Measurements from ENCODE around the gene DDR1. TPM values are rescaled to one million over a fixed set of nuclear protein-coding genes. Genes with fewer than 3 reads are reported as not detected.

The DDR1 gene
- 18.8 and 22.9 TPM in 2 replicates for total RNA-seq

DNA sequence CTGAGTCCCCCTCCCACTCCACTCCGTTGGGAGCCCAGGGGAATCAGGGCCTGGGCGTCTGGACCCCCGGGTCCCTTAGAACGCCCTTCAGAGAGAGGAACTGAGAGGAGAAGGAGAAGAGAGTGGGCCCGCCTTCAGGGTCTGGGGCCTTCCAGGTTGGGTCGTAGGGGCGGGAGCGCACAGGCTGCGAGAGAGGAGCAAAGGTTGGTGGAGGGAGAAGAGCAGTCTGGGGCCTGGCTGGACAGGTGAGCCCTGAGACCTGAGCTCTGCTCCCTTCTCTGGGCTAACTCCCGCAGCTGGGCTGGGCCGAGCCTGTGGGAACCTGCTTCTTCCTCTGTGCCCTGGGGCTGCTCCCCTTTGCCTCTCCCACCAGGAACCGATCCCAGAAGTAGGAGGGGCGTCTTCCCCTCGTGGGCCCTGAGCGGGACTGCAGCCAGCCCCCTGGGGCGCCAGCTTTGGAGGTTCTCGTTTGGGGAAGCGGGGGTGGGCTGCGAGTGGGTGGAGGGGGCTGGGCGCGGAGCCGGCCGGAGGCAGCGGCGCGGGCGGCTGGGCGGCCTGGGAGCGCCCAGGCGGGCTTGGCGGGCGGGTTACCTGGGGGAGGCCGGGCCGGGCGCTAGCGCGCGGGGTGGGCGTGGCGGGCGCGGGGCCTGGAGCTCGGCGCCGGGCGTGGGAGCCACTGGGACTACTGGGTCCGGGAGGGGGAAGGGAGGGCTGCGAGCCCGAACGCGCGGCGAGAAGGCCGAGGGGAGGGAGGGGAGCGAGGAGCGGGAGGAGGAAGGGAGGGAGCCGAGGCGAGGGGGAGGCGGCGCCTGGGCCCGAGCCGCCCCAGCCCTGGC is at the start of gene DDR1:
Gene DDR1 (plus strand): TSS at position 835 of the 836 bp plus-strand sequence. CDS start 4,211 bp downstream, outside the sequence.
- Mint-ChIP-seq H3K9me3 (no peaks in the 10 kb centered on the region), H3K27ac (peak within 1 kb of the TSS; percentile 71), H3K4me1 (peaks cover 38% of the 10 kb centered on the region), H3K27me3 (peaks cover 3% of the 10 kb centered on the region), H3K4me3 (peak within 1 kb of the TSS; percentile 79), H3K36me3 (ENCODE audit: low read depth) (no peaks in the 10 kb centered on the region)
- intact Hi-C loops (cut with micrococcal nuclease): loop anchor here (2.0 kb wide), 1 partner anchor 31 kb away; the partner anchor contains the start of gene VARS2
- DNase-seq: peak; percentile 83

DNA sequence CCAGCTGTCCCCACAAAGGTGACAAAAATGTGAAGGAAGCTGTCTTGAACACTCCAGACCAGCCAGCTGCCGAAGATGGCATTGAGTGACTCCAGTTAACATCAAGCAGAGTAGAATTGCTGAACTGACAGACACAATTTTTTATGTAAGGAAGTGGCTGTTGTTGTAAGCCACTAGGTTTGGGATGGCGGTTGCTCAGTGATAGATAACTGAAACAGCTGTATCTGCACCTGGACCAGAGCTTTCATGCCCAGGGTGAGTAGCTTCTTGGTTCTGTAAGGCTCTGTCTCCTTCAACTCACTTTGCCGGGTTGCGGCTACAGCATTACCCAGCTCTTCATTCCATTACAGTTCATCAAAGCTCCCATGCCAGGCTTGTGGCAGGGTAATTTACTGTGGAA is 49.7 kb upstream of the DDR1 start:
- Mint-ChIP-seq H3K4me1 (peaks cover 41% of the 10 kb centered on the region), H3K9me3 (no peaks in the 10 kb centered on the region), H3K27me3 (no peaks in the 10 kb centered on the region), H3K36me3 (ENCODE audit: low read depth) (peaks cover 4% of the 10 kb centered on the region), H3K4me3 (peak overlapping the region; percentile 52), H3K27ac (peak overlapping the region; percentile 88)
- intact Hi-C loops (cut with micrococcal nuclease): no loop called here
- peak; percentile 79 for DNase-seq

DNA sequence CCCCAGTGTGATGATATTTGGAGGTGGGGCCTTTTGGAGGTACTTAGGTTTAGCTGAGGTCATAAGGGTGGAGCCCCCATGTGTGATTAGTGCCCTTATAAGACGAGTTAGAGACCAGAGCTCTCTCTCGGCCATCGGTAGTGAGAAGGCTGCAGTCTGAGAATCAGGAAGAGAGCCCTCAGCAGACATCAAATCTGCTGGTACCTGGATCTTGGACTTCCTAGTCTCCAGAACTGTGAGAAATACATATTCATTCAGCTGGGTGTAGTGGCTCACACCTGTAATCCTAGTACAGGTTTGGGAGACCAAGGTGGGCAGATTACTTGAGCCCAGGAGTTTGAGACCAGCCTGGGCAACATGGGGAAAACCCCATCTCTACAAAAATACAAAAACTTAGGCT is 48.7 kb upstream of the DDR1 start:
- intact Hi-C loops (cut with micrococcal nuclease): no loop called here
- no peaks in the 10 kb centered on the region for H3K27me3 Mint-ChIP-seq
- no peak for DNase-seq
- peaks cover 36% of the 10 kb centered on the region for H3K4me1 Mint-ChIP-seq
- no peak overlapping the region for H3K27ac Mint-ChIP-seq
- H3K4me3 Mint-ChIP-seq: no peak overlapping the region
- H3K9me3 Mint-ChIP-seq: no peaks in the 10 kb centered on the region
- H3K36me3 Mint-ChIP-seq (ENCODE audit: low read depth): no peaks in the 10 kb centered on the region

DNA sequence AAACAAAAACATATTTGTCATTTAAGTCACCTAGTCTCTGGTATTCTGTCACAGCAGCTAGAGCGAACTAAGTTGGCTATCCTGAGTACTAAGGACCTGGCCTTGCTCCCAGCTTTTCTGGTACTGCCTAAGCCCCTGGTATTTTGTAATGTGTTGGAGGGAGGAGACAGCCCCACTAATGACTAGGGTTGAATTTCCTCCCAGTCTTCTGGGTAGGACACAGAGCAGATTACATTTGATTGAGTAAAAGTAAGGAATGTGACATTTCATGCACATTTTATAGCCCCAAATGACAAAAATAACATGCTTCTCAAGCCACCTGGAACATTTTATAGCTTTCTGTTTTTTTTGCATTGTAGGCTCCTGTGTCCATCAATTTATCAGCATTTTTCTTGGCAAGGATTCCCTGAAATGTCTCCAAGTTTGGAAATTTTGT is 47.9 kb upstream of the DDR1 start:
- peaks cover 30% of the 10 kb centered on the region for H3K4me1 Mint-ChIP-seq
- H3K36me3 Mint-ChIP-seq (ENCODE audit: low read depth): no peaks in the 10 kb centered on the region
- no peak overlapping the region for H3K4me3 Mint-ChIP-seq
- H3K27ac Mint-ChIP-seq: no peak overlapping the region
- H3K27me3 Mint-ChIP-seq: no peaks in the 10 kb centered on the region
- no peaks in the 10 kb centered on the region for H3K9me3 Mint-ChIP-seq
- intact Hi-C loops (cut with micrococcal nuclease): no loop called here
- DNase-seq: no peak

DNA sequence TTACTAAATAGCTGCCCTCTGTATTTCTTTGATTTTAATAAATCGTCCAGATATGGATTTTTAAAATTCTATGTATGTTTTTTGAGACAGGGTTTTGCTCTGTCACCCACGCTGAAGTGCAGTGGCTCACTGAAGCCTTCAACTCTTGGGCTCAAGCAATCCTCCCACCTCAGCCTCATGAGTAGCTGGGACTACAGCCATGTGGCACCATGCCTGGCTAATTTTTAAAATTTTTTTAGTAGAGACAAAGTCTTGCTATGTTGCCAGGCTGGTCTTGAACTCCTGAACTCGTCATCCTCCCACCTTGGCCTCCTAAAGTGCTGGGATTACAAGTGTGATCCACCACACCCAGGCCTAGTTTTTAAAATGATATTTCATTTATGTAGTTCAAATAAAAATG is 47.4 kb upstream of the DDR1 start:
- peaks cover 28% of the 10 kb centered on the region for H3K4me1 Mint-ChIP-seq
- H3K27ac Mint-ChIP-seq: no peak overlapping the region
- no peak for DNase-seq
- intact Hi-C loops (cut with micrococcal nuclease): no loop called here
- H3K4me3 Mint-ChIP-seq: no peak overlapping the region
- no peaks in the 10 kb centered on the region for H3K9me3 Mint-ChIP-seq
- H3K36me3 Mint-ChIP-seq (ENCODE audit: low read depth): no peaks in the 10 kb centered on the region
- no peaks in the 10 kb centered on the region for H3K27me3 Mint-ChIP-seq

DNA sequence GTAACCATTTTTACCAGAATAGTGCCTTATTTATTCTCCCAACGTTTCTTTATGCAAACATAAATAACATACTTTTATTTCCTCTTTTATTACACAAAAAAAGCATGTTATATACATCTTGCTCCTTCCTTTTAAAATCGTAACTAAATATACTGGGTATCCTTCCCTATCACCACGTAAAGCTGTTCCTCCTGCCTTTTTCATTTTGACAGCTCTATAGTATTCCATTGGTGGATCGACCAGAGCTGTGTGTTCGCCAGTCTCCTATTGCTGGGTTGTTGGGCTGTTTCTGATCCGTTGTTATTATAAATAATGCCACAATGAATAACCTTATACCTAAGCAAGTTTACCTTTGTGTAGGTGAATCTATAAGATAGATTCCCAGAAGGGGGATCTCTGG is 46.9 kb upstream of the DDR1 start:
- Mint-ChIP-seq H3K27me3 (no peaks in the 10 kb centered on the region), H3K27ac (no peak overlapping the region), H3K36me3 (ENCODE audit: low read depth) (no peaks in the 10 kb centered on the region), H3K9me3 (no peaks in the 10 kb centered on the region), H3K4me3 (no peak overlapping the region), H3K4me1 (peaks cover 26% of the 10 kb centered on the region)
- no peak for DNase-seq
- intact Hi-C loops (cut with micrococcal nuclease): no loop called here

DNA sequence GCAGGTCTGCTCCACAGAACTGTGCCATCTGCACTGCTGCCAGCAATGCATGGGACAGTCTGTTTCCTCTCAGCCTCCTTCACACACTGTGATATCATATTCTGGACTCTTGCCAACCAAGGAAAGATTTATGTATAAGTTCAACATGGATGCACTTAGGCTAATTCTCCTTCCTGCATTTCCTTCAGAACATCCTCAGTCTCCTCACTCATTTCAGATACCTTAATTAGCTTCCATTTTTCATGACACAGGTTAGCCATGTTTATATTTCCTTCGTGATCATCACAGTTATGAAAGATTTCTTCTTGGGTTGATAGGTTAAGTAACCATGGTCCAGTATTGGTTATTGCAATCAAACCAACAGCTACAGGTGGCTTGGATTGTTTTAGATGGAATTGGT is 46.4 kb upstream of the DDR1 start:
- Mint-ChIP-seq H3K4me1 (peaks cover 25% of the 10 kb centered on the region), H3K27me3 (no peaks in the 10 kb centered on the region), H3K27ac (no peak overlapping the region), H3K4me3 (no peak overlapping the region), H3K9me3 (no peaks in the 10 kb centered on the region), H3K36me3 (ENCODE audit: low read depth) (no peaks in the 10 kb centered on the region)
- intact Hi-C loops (cut with micrococcal nuclease): no loop called here
- no peak for DNase-seq

DNA sequence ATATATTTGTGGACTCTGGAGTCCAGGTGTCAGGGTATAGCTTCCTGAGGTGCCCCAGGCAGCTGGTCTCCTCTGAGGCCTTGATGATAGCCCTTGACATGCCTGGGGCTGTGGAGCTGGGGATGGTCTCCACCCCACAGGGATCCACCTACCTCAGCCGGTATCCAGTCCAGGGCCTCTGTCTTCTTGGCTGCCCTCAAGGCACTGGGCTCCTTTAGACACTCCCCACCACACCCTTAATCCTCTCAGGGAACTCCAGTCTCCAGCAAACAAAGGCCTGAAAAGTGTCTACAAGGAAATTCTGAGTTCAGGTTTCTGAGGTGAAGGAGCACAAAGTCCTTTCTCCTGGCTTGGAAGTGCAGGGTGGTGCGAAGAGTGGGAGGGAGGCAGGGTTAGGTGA is 44.6 kb upstream of the DDR1 start:
- no peaks in the 10 kb centered on the region for H3K27me3 Mint-ChIP-seq
- H3K4me1 Mint-ChIP-seq: peaks cover 28% of the 10 kb centered on the region
- no peak overlapping the region for H3K4me3 Mint-ChIP-seq
- H3K9me3 Mint-ChIP-seq: no peaks in the 10 kb centered on the region
- no peaks in the 10 kb centered on the region for H3K36me3 Mint-ChIP-seq (ENCODE audit: low read depth)
- intact Hi-C loops (cut with micrococcal nuclease): no loop called here
- DNase-seq: no peak
- no peak overlapping the region for H3K27ac Mint-ChIP-seq

DNA sequence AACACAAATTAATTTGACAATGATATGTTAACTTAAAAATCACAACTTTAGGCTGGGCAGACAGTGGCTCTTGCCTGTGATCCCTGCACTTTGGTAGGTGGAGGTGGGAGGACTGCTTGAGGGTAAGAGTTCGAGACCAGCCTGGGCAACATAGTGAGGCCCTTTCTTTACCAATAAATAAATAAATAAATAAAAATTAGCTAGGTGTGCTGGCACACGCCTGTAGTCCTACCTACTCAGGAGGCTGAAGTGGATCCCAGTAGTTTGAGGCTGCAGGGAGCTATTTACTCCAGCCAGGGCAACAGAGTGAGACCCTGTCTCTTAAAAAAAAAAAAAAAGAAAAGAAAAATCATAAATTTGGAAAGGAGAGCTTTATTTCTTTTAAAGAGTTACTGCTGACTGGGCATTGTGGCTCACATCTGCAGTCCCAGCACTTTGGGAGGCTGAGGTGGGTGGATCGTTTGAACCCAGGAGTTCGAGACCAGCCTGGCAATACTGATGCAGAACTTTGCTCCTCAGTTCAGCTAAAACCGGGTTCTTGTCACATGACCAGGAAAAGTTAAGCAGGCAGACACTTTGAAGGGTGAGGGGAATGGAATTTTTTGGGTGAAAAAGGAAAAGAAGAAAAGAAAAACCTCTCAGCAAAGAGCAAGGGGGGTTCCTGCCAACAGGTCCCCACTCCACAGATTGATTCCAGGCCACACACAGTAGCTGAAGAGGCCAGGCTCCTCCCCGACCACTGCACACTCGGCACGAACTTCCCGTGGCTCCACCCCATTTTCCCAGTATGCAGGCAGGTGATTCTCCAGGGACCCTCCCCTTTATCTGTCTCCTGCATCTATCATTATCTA is 44.0 kb upstream of the DDR1 start:
- H3K27ac Mint-ChIP-seq: no peak overlapping the region

DNA sequence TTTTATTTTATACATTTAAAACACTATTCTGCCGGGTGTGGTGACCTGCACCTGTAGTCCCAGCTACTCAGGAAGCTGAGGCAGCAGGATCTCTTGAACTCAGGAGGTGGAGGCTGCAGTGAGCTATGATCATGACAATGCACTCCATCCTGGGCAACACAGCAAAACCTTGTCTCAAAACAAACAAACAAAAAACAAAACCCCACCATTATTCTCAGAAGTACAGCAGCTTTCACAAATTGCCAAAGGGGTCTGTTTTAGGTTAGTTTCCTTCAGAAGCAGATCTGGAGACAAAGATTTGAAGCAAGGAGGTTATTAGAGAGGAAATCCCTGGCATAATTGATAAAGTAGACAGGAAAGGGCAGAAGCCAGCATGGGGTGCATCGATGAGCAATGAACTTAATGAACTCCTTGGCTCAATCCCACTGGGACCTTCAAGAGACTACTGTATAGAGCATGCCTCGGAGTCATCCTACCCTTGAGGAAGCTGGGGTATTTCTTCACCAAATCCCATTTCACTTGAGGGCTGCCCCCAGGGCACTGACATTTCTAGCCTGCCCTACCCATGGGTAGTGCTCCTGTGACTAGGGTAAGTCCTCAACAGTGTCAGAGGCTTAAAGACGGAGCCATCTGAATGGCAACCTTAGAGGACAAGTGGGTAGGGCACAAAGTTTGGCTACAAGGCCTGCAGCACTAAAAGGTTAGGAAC is 43.2 kb upstream of the DDR1 start:
- H3K36me3 Mint-ChIP-seq (ENCODE audit: low read depth): no peaks in the 10 kb centered on the region
- H3K4me3 Mint-ChIP-seq: no peak overlapping the region
- no peak for DNase-seq
- intact Hi-C loops (cut with micrococcal nuclease): no loop called here
- H3K9me3 Mint-ChIP-seq: no peaks in the 10 kb centered on the region
- H3K27me3 Mint-ChIP-seq: no peaks in the 10 kb centered on the region
- no peak overlapping the region for H3K27ac Mint-ChIP-seq
- H3K4me1 Mint-ChIP-seq: peaks cover 23% of the 10 kb centered on the region

More for the DNA sequence above, 44.0 kb upstream of the DDR1 start:
- Mint-ChIP-seq H3K27me3 (no peaks in the 10 kb centered on the region), H3K4me3 (no peak overlapping the region), H3K36me3 (ENCODE audit: low read depth) (no peaks in the 10 kb centered on the region), H3K9me3 (no peaks in the 10 kb centered on the region), H3K4me1 (peaks cover 23% of the 10 kb centered on the region)
- intact Hi-C loops (cut with micrococcal nuclease): no loop called here
- no peak for DNase-seq

DNA sequence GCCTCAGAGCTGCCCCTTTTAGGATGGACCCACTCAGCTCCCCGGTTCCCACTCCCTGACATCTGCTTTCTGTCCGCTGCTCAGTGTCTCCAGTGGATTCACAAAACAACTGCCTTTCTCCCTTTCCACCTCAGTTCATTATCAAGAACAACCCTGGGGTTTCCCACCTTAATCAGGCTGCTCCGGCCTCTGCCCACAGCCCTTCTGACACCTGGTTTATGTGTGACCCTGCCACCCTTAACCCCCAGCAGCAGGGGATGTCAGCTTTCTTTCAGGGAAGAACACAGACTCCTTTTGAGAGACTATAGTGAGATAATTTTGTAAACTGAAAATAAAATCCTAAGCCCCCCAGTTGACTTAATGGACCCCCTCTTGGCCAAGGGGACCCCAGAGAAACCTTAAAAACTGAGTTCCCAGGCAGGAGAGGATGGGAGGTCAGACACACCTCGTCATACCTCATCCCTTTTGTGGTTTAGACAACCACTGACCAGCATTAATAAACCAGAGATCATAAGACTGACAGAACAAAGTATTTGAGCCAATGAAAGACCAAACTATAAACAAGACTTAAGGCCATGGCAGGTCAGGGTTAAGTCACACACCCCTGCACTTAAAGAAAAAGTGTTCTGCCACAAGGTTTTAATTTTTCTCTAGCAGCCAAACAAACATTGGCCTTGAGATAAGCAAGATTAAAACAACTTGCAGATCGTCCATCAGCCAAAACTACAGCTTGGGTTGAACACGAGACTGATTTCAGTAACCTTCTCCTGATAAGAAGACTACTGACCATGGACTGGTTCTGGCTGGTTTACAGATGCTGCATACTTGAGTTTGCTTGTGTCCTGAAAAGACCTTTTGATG is 42.4 kb upstream of the DDR1 start:
- H3K27ac Mint-ChIP-seq: no peak overlapping the region
- no peaks in the 10 kb centered on the region for H3K27me3 Mint-ChIP-seq
- H3K36me3 Mint-ChIP-seq (ENCODE audit: low read depth): no peaks in the 10 kb centered on the region
- no peaks in the 10 kb centered on the region for H3K9me3 Mint-ChIP-seq
- peaks cover 23% of the 10 kb centered on the region for H3K4me1 Mint-ChIP-seq
- intact Hi-C loops (cut with micrococcal nuclease): no loop called here
- H3K4me3 Mint-ChIP-seq: no peak overlapping the region
- no peak for DNase-seq

DNA sequence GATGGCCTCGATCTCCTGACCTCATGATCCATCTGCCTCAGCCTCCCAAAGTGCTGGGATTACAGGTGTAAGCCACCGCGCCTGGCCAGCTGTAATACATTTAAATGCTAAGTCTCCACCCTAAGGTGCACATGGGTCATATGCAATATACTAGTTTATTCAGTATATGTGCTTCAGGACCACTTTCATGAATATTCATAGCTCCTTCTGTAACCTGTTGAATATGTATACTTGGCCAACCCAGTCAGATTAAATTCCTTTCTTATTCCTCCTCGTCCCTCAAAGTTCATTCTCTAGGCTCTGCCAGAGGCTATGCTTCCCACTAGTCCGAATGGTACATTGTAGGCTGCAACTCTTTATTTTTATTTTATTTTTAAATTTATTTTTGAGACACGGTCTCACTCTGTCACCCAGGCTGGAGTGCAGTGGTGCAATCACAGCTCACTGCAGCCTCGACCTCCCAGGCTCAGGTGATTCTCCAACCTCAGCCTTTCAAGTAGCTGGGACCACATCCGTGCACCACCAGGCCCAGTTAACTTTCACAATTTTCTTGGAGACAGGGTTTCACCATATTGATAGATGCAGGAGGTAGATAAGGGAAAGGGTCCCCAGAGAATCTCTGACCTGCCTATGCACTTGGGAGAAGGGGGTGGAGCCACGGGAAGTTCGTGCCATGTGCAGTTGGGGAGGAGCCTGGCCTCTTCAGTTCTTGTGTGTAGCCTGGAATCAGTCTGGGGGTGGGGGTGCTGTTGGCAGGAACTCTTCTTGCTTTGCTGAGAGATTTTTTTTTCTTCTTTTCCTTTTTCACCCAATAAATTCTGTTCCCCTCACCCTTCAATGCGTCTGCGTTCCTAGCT is 41.3 kb upstream of the DDR1 start:
- peak; percentile 78 for DNase-seq
- H3K4me1 Mint-ChIP-seq: peaks cover 23% of the 10 kb centered on the region
- no peaks in the 10 kb centered on the region for H3K27me3 Mint-ChIP-seq
- no peaks in the 10 kb centered on the region for H3K9me3 Mint-ChIP-seq
- intact Hi-C loops (cut with micrococcal nuclease): no loop called here
- H3K36me3 Mint-ChIP-seq (ENCODE audit: low read depth): no peaks in the 10 kb centered on the region
- H3K4me3 Mint-ChIP-seq: peak overlapping the region; percentile 16
- H3K27ac Mint-ChIP-seq: peak overlapping the region; percentile 51
